HG03025 (cell line): ENCODE measurements around the gene NUTM2F.
"Not testable (repeated sequence)": the region's sequence is repeated elsewhere in the genome, so short reads cannot be mapped to it uniquely, and the experiment has no call there.

Experiments used
- ATAC-seq: cut with Tn5 transposase; IDR thresholded peaks from one replicate; pipeline ENCODE4 v1.9.1; 2021; ENCODE audit warnings: mild to moderate bottlenecking, moderate library complexity; ENCODE audit not compliant: unreplicated experiment, low FRiP score

NUTM2F gene, protein sequence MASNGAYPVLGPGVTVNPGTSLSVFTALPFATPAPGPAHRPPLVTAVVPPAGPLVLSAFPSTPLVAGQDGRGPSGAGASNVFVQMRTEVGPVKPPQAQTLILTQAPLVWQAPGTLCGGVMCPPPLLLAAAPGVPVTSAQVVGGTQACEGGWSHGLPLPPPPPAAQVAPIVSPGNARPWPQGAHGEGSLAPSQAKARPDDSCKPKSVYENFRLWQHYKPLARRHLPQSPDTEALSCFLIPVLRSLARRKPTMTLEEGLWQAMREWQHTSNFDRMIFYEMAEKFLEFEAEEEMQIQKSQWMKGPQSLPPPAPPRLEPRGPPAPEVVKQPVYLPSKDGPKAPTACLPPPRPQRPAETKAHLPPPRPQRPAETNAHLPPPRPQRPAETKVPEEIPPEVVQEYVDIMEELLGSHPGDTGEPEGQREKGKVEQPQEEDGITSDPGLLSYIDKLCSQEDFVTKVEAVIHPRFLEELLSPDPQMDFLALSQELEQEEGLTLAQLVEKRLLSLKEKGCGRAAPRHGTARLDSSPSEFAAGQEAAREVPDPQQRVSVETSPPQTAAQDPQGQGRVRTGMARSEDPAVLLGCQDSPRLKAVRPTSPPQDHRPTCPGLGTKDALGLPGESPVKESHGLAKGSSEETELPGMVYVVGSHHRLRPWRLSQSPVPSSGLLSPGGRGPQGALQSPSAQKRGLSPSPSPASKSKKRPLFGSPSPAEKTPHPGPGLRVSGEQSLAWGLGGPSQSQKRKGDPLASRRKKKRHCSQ

DNA sequence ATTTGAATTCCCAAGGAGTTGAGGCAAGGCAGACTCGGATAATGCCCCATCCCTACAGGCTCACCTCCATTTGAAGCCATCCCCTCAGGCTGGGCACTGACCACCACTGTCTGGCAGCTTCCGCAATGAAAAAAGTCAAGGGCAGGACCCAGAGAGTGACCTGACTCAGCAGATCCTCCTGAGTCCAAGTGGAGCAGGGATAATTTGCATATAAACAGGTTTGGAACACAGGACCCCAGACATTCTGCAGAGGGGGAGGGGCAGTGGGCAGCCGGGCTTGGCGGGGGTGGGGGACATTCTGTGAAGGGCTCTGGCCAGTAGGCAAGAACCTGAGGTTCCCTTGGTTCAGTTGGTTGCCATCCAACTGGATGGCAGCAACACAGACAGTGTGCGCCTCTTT lies at the start of gene NUTM2F:
NUTM2F (minus strand) TSS at position 101 of the 400 bp plus-strand sequence; CDS start at position 80, 21 bp downstream.
- ATAC-seq, result not testable (repeated sequence)

DNA sequence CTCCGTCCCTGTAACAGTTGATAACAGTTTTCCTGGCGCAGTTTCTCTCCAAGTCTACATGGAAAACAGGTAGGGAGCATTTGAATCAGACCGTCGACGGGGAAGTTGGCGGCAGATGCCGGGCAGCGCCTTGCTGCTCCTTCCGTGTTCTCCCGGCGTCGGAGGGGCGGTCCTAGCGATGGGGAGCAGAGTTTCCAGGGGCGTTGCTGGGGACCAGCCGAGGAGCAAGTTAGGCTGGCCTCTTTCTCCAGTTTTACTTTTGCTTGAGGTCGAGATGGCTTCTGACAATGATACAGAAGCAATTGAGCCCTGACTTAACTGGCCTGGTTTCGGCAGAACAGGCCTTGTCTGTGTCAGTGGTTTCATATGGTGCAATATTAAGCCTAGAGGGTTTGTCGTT lies 46.8 kb upstream of the NUTM2F start:
- peak; percentile 46 for ATAC-seq

DNA sequence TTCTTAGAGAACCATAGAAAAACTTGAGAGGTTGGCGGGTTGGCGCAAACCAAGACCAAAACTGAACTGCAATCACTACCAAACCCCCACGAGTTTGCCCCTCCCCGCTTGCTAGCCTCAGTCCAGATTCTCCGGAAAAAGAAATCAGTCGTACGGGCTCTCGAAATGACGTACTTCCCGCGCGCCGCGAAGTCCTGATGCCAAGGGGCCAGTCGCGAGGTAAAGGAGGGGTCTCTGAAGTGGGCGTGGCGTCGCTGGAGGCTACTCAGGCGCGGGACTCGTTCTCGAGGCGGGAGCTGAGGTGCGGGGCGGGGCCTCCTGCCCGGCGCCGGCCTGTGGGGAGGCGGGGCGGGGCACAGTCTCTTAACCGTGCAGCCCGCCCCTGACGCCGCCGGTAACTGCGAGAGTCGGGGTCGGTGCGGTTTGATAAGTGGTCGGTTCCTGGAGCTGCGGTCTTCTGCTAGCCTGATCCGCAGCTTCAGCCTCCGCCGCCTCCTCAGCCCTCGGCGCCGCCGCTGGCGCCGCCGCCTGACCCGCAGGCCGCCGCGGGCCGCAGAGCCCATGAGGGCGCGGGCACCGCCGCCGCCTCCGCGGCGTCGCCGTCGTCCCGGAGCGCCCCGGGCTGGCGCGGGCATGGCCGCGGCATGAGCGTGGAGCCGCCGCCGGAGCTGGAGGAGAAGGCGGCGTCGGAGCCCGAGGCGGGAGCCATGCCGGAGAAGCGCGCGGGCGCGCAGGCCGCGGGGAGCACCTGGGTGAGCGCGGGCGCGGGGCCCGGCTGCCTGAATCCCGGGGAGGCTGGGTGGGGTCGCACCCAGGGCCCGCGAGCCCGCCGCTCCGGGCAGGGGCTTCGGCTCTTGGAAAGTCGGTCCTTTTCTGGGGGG lies 46.0 kb upstream of the NUTM2F start:
- peak; percentile 90 for ATAC-seq

DNA sequence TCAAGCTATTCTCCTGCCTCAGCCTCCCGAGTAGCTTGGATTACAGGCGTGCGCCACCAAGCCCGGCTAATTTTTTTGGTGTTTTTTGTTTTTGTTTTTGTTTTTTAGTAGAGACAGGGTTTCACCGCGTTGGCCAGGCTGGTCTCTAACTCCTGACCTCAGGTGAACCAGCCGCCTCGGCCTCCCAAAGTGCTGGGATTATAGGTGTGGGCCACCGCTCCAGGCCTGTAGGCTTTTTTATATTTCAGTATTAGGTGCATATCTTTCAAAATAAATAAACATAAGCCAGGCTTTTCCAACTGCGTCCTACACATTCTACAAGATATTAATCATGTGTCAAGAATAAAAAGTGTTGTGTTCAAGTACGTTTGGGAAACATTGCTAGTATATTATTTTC lies 45.3 kb upstream of the NUTM2F start:
- ATAC-seq, result not testable (repeated sequence)

DNA sequence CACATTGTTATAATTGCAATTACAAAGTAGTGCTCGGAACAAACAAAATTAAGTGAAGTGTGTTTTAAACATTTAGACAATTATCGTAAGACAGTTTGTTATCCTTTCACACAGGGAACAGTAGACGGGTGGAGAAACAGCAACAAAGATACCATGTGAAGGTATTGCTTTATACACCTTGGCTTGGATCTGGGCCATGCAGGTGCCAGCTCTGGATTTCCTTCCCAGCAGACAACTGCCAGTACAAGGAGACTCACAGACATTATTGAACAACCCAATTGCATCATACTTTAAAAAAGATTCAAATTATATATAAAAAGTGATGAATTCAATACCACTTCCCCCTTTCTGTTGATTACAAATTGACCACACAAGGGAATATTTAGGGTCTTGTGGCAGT lies 41.8 kb upstream of the NUTM2F start:
- not testable (repeated sequence) for ATAC-seq

DNA sequence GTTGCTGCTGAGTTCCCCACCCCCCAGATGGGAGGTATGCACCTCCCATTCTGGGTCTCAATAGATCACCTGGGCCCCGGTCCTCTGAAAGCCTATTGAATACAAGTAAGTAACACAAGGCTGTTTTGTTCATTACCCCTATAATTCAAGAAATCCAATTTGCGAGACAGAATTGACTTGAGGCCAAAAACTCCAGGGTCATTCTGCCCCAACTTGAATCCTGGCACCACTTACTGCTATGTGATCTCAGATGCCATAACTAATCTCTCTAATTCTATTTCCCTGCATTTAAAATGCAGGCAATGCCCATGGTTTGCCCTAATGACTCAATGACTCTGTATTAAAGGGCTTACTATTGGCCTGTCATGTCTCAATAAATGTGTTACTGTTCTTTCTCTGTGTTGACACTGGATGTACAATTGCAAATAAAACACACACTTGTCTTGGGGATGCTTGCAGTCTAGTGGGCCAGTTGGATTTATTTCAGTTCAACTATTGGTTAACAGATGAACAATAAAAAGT lies 35.7 kb upstream of the NUTM2F start:
- not testable (repeated sequence) for ATAC-seq

DNA sequence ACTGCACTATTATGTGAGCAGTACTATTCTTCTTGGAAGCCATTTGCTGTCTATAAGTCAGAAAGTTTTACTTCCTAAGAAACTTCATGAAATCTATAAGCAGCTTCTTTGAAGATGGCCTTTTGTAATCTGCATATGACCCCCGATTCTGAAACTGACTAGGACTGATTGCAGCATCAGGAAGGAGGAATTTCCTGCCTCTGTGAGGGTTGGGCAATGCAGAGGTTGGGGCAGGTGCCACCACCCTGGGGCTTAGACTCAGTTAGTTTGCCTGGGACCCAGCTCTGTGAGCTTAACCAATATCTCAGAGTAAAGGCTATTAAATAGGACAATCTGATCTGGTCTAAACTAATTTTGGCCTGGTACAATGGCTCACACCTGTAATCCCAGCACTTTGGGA lies 28.7 kb upstream of the NUTM2F start:
- not testable (repeated sequence) for ATAC-seq

DNA sequence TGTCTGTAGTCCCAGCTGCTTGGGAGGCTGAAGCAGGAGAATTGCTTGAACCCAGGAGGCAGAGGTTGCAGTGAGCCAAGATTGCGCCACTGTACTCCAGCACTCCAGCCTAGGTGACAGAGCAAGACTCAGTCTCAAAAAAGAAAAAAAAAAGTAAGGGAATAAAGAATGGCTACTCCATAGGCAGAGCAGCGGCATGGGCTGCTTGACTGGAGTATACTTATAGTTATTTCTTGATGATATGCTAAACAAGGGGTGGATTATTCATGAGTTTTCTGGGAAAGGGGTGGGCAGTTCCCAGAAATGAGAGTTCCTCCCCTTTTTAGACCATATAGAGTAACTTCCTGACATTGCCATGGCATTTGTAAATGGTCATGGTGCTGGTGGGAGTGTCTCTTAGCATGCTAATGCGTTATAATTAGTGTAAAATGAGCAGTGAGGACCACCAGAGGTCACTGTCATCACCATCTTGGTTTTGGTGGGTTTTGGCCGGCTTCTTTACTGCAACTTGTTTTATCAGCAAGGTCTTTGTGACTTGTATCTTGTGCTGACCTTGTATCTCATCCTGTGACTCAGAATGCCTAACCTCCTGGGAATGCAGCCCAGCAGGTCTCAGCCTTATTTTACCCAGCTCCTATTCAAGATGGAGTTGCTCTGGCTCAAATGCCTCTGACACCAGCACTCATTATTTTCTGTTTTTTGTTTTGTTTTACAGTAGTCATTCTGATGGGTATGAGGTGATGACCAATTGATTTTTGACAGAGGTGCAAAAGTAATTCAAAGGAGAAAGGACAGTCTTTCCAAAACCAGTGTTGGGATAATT lies 23.7 kb upstream of the NUTM2F start:
- ATAC-seq, result not testable (repeated sequence)

DNA sequence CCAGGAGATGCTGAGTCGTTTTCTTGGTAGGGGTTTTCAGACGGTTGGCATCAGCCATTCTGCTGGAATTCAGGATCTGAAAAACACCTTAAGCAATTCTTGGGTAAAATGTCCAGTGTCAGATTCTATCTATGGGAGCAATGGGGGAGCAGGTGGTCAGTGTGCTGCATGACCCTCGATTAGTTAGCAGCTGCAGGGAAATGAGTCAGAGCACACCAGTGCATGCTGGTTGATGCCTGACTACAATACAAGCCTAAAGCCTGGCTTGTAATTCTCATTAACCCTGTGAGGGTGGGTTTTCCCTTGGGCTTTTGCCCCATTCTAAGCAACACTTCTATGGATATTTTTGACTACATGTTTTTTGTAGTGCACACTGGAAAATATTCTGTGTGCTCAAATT lies 20.3 kb upstream of the NUTM2F start:
- ATAC-seq, result not testable (repeated sequence)

DNA sequence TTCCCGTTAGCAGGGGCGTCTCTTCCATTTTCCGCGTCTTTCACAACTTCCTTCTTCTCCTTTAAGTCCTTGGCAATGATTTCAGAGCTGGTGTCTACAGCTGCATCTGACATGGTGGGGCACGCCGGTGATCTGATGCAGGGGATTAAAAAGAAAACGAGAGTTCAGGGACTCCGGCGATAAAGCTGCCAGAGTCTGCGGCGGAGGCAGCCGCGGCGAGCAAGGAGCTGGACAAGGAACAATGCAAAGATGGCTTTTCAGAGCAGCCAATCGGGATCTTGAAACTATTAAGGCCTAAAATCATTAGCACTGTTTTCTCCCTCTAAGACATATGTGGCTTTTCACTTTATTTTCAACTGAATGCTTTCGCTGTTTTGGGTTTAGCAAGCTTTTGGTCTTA lies 19.0 kb upstream of the NUTM2F start:
- ATAC-seq, result not testable (repeated sequence)

DNA sequence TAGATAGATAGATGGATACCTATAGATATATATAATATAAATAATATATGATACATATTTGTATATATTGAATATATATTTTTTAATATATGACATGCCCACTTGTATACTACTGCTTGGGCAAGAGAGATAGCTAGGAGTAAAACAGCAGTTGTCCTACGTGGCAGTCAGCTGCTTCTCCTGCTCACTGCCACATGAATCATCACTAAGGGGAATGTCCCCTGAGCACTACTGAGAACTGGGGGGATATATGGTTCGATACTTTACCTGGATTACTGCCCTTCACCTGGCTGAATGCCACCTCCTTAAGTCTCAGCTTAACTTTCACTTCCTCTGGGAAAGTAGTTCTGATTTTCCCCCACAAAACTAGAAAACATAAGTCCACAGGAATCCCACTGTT lies 13.3 kb upstream of the NUTM2F start:
- ATAC-seq, result not testable (repeated sequence)

DNA sequence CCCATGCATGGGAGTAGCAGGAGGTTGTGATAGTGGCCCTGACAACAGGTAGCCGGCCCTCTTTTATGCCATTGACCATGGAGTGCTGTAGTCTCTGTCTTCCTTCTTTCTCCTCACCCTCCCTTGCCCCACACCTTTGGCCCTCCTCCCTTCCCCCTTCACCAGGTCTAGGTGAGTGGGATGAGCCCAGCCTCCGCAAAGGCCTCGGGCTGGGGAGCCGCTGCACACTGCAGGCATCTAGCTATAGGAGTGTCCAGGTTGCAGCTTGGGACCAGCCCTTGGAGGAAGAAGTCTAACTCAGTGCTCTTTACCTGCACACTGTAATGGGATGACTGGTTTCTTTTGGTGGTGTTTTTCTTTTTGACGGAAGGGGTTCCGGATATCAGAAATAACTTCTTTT lies 12.3 kb upstream of the NUTM2F start:
- ATAC-seq, result not testable (repeated sequence)

DNA sequence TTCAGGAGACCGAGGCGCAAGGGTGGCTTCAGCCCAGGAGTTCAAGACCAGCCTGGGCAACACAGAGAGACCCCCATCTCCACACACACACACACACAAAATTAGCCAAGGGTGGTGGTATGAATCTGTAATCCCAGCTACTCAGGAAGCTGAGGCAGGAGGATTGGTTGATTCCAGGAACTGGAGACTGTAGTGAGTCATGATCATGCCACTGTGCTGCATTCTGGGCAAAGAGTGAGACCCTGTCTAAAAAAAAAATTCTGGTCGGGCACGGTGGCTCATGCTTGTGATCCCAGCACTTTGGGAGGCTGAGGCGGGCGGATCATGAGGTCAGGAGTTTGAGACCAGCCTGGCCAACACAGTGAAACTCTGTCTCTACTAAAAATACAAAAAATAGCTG lies 11.2 kb upstream of the NUTM2F start:
- ATAC-seq, result not testable (repeated sequence)

DNA sequence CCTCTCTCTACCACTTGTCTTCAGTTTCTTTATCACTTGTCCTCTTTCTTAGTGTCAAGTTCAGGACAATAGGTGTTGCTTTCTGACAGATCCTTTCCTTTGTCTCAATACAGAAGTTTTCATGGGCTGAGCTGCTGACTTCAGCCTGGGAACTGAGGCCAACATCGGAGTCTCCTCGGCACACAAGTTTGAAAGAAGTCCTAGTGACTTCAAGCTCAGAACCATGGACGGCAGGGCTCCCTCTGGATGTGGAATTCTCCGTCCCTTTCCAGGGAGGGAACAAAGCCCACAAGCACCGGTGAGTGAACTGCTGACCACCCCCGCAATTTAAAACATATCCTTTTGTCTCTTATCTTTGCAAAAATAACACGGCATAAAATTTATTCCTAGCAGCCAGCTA lies 10.3 kb upstream of the NUTM2F start:
- not testable (repeated sequence) for ATAC-seq

DNA sequence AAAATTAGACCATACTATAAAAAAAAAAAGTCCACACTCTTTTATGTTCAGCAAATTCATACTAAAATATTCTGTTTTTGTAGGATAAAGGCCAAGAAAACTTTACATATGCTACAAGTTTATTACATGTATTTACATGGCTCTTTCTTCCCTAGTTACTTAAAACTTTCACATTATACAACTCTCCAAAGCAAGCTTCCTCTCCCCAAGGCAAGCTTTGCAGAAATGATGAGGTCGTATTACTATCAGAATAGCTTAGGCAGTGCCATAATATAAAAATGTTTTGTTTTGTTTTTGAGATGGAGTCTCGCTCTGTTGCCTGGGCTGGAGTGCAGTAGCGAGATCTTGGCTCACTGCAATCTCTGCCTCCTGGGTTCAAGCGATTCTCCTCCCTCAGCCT lies 8.0 kb upstream of the NUTM2F start:
- not testable (repeated sequence) for ATAC-seq

DNA sequence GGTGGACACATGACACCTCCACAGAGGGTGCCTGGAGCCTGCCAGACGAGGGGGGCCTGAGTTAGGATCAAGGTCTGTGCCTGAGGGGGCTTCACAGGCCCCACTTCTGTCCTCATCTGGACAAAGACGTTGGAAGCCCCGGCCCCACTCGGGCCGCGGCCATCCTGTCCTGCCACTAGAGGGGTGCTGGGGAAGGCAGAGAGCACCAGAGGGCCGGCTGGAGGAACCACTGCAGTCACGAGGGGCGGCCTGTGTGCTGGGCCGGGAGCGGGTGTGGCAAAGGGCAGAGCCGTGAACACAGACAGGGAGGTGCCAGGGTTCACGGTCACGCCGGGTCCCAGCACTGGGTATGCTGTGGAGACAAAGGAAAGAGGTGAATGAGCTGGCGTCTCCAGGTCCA lies 2.9 kb downstream of the NUTM2F start:
- not testable (repeated sequence) for ATAC-seq

DNA sequence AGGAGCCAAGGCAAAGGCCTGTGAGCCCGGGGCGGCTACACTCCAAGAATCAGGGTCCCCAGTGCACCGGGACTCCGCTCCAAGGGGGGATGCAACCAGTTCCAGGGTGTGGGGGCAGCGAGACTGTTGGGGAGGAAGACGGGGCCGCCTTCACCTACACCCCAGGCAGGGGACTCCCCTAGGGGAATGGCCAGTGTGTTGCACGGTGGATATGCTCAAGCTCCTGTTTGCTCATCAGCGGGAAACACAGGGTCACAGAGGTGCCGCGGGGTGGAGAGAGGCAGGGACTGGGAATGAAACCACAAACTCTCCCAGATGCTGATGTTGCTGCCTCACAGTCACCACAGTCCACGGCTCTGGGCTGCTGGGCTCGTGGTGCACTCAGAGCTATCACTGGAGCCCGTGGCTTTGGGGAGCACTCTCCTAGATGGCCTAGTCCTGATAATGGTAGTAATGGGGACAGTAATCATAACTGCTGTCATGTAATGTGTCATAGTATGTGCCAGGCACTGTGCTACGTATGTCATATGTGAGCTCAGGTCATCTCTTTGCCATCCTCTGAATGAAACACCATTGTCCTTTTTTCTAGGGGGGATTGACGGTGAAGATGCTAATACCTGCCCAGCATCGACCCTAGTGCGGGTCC lies 5.2 kb downstream of the NUTM2F start:
- not testable (repeated sequence) for ATAC-seq

DNA sequence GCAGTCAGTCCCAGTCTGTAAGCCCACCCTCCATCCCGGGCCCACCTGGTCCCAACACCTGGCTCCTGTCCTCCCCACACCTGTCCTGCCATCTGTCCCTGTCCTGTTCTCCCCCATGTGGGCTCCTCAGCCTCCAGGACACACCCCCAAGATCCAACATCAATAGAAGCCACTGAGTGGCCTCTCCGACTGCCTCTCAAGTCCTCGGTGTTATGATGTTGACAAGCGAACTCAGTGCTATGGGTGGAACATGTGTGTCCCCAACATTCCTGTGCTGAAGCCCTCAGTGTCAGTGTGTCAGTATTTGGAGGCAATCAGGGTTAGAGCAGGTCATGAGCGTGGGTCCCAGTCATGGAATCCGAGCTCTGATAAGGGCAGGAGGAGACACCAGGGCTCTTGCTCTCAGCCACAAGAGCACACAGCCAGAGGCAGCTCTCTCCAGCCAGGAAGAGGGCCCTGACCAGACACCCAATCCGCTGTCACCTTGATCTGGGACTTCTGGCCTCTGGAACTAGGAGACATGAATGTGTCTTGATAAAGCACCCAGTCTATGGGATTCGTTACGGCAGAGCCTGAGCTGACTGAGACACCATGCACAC lies 6.0 kb downstream of the NUTM2F start:
- not testable (repeated sequence) for ATAC-seq
